HG03139 (cell line): Measurements from ENCODE around the gene CCDC157.
"Not testable (repeated sequence)": the region's sequence is repeated elsewhere in the genome, so short reads cannot be mapped to it uniquely, and the experiment has no call there.

Experiments used
- ATAC-seq: cut with Tn5 transposase; IDR thresholded peaks from one replicate; pipeline ENCODE4 v1.9.1; 2021; ENCODE audit not compliant: unreplicated experiment

CCDC157 gene

DNA sequence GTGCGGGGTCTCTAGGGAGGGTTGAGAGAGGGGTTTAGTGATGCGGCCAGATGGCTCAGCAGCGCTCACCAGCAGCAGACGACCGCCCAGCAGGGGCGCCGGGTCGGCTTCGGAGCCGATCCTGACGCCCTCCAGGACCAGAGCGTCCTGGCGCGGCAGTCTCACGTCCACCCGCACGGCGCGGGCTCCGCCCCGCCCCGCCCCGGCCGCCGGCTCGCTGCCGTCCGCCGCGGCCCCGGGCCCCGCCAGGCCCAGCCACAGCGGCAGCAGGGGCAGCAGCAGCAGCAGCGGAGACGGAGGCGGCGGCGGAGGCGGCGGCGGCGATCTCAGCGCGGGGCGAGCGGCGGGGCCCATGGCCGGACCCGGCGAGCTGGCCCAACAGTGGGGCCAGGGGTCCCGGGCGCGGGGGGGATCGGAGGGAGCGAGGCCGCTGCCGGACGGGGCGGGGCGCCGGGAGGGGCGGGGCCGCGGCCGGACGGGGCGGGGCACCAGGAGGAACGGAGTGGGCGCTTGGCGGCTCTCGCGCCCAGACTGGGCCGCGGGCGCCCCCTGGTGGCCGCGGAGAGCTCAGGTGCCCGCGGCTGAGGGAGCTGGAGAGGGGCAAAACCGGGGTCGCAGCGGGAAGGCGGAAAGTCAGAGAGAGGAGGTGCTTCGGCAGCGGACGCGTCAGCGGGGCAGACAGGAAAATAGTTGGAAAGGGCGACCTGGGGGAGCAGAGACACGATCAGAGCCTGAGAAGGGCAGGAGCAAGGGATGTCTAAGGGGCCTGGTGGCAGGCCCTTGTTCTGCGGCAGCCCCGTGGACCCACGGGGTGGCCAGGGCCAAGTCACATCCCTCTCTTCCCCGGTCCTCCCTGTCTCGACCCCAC, 30.4 kb downstream of the CCDC157 start, which contains the start of gene RNF215:
RNF215 (minus strand) TSS at position 452 of the 868 bp plus-strand sequence; CDS start at position 354, 98 bp downstream.
- ATAC-seq = peak; percentile 65

DNA sequence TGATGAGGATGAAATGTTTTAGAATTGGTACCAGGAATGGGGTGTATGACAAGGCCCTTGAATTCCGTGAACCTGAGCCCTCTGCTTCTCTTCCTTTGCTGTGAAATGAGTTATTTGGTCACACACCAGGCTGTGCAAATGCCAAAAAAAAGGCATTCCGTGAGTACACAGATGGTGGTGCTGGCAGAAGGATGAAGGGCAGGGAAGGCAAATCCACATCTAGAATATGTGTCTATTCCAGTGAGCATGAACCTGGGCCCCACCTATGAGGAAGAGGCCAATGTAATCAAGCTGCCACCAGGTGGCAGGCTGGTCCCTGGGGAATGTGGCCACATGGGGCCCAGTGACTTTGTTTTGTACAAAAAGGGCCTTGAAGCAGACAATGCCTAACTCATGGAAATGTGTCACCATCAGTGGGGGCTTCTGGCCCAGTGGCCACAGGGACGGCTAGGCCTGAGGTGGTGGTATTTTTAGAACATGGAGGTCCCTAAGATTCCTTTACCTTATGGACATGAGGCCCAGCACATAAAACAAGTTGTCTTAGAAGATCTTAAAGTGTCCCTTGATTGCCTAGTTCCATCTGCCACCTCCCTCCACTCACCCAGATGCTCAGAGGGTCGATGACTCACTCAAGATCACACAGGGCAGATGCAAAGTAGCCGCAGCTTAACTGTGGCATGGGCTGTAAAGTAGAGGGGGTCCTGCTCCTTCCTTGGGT, 34.3 kb downstream of the CCDC157 start:
- no peak for ATAC-seq

DNA sequence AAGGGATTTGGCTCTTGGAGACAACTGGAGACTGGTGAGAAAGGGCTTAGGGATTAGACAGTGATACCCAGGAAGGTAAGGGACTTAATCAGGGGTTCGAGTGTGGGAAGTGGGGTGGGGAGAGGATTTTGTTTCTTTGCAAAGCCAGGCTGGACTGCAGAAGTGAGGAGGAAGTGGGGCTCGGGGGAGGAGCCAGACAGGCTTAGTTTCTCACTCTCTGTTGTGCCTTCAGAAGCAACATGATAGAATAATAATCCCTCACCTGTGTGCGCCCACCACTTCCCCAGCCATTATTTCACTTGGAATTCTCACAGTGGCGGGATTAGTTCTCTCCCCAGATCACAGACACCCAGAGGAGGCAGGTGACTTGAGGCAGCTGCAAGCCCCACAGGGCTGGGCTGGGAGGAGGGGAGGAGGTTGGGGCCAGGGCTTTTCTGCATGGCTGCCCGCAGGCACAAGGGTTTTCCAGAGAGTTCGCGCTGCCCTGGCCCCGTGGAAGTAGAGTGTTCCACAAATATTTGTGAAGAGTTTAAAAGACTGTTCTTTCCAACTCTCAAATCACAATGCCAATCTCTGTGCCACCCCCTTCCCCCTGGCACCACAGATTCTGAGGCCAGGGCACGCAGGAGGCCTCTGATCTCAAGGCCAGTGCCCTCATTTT, 36.0 kb downstream of the CCDC157 start:
- ATAC-seq = no peak

DNA sequence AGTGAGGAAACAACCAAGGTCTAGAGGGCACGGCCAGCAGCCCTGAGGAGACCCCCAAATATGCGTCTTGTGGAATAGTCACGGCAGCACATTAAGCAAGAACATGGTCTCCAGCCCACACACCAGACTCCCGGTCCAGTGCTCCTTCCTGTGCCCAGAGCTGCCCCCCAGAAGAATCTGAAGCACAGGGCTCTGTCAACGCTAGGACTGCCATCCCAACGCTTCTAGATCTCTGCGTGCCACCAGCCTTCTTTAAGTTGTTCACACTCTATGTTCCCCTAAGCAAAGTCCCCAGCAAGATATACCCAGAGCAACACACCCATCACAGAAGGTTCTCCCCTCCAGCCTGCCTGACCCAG, 36.5 kb downstream of the CCDC157 start:
- no peak for ATAC-seq

DNA sequence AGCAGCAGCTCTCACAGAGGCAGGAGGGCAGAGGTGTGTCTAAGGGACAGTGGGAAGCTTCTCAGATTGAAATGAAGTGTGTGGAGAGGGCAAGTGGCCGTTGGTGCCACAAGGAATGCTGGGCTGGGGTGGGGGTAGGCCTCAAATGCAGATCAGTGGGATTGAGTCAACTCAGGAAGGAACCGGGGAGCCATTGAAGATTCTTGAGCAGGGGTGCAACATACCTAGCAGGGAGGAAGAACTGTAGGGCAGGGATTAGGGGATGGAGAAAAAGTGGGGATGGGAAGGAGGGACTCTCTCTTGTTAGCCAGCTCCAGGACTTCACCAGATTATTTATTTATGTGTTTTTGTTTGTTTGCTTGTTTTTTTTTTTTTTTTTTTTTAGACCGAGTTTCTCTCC, 37.1 kb downstream of the CCDC157 start:
- ATAC-seq = no peak

DNA sequence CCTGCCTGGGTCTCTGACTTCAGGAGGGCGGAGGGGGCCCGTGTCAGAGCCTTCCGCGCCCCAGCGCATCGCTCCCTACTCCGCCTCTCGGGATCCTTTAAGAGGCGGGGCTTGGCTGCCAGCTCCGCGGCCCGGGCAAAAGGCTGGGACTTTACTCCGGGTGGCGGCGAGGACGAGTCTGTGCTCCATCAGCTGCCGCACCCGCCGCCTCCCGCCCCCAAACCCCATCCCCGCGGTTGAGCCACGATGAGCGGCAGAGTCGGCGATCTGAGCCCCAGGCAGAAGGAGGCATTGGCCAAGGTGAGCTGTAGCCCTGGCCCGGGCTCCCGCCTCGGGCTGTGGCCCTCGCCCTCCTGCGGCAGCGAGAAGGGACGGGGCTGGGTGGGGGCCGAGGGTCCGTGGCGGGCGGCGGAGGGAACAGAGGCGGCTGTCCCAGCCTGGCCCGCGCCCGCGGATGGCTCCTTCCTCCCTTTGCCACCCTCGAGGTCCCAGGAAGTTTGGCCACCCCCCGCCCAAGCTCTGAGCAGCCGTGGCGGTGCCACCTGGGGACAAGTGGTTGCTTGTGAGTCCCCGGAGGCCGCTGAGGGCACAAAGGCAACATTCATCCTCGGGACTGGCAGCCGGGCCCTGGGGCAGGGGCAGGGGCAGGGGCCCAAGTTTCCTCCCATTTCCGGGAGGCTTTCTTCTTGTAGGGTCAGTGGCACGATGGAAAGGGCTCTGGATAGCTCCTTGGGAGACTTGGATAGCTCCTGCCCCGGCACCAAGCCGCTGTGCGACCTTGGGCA, 40.3 kb downstream of the CCDC157 start, which contains the start of gene SEC14L2:
SEC14L2 (plus strand) TSS at position 148 of the 785 bp plus-strand sequence; CDS start at position 247, 99 bp downstream.
- ATAC-seq = no peak

DNA sequence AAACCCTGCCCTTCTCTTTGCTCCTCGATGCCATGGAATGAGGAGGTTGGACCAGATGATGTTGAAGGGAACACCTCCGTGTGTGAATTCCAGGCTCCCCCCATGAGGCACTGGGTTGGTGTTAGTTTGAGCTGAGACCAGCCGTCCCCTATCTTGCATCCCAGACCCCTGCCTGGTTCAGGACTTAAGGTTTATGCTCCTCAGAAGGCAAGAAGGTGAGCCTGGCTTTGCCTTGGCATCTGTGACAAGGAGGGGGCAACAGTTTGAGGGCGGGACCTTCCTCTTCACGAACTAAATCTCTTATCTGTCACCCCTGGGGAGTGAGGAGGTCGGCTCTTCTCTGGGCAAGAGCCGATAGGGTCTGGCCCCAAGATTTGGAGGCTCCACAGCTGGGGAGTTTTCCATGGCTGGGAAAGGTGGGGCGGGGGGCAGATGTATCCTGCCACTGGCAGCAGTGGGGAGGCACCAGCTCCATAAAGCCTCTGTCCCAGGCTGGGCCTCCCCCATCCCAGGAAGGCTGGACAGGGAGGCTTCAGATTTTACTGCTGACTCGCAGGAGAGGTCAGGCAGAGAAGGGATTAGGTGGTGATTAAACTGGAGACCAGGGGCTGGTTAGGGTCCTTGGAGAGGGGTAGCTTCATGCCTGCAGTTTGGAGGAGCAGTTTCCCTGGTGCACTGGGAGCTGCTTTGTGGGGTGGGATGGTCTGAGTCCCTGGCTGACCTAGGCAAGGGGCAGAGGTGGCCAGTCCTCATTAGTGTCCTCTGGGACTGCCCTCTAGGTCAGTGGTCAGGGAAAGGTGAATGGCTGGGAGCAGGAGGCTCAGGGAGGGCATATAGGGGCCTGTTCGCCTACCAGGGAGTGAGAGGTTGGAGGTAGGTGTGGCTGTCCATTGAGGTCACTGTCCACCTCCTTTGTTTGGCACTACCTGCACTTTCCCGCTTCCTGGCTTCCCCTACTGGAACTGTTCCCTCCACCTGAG, 41.1 kb downstream of the CCDC157 start:
- ATAC-seq = no peak

DNA sequence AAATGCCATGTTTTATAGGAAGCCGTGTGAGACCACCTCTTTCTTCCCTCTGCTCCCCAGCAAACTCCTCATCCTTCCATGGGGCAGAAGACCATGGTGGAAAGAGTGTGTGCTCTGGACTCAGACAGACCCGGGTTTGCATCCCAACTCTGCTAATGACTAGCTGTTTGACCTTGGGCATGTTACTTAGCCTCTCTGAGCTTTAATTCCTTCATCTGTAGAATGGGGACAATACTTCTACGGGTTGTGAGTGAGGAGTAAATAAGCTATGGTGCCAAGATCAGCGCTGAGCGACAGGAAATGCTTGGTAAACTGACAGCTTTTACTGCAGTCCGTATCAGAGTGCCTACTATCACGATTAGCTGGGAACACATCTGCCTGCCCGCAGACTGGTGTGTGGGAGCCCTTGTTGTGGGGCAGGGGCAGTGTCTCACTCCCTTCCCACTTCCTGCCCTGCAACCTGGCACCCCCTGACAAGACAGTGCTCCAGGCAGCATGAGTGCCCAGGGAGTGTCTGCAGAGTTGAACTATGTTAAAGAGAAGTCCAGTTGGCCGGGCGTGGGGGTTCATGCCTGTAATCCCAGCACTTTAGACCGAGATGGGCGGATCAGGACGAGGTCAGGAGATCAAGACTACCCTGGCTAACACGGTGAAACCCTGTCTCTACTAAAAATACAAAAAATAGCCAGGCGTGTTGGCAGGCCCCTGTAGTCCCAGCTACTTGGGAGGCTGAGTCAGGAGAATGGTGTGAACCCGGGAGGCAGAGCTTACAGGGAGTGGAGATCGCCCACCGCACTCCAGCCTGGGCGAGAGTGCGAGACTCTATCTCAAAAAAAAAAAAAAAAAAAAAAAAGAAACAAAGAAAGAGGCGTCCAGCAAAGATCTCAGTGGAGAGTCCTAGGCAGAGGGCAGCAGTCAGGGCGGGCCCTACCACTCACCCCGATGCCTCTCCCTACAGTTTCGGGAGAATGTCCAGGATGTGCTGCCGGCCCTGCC, 42.2 kb downstream of the CCDC157 start:
- no peak for ATAC-seq

DNA sequence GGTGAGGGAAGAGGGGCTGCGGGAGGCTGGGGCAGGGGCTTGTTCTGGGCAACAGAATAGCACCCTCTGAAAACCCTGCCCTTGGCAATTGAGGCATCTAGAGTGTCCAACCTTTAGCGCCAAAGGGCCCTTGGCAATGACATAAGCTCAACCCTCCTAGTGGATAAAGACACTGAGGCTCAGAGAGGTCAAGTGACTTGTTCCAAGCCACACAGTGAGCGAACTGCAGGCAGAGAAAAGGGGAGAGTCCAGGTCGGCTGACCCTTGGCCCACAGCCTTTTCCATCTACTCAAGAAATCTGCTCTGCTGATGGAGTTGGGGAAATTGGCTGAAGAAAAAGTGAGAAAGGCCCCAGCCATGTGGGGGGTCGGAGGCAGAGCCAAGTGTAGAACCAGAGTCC, 42.9 kb downstream of the CCDC157 start:
- no peak for ATAC-seq

DNA sequence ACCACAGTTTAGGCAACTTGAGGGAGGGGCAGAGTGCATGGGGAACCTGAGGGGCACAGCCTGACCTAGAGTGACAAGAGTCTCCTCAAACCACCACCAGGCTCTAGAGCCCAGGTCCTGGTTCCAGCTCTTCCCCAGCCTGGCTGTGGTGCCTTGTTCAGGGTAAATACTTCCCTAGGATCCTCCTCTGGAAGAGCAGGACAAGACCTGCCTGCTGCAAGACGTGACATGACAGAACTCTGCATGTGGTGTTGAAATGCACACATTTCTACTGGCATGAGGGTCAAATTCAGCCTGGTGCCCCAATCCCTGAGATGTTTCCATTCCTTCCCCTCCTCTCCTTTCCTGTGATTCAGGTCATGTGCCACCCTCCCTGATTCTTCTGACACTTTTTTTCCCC, 43.4 kb downstream of the CCDC157 start:
- ATAC-seq = no peak

DNA sequence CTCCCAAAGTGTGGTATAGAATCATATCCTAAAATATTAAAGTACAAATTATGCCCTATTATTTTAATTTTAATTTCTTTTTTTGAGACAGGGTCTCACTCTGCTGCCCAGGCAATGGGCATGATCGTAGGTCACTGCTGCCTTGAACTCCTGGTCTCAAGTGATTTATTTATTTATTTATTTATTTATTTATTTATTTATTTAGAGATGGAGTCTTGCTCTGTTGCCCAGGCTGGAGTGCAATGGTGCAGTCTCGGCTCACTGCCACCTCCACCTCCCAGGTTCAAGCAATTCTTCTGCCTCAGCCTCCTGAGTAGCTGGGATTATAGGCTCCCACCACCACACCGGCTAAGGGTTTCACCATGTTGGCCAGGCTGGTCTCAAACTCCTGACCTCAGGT, 44.2 kb downstream of the CCDC157 start:
- not testable (repeated sequence) for ATAC-seq

DNA sequence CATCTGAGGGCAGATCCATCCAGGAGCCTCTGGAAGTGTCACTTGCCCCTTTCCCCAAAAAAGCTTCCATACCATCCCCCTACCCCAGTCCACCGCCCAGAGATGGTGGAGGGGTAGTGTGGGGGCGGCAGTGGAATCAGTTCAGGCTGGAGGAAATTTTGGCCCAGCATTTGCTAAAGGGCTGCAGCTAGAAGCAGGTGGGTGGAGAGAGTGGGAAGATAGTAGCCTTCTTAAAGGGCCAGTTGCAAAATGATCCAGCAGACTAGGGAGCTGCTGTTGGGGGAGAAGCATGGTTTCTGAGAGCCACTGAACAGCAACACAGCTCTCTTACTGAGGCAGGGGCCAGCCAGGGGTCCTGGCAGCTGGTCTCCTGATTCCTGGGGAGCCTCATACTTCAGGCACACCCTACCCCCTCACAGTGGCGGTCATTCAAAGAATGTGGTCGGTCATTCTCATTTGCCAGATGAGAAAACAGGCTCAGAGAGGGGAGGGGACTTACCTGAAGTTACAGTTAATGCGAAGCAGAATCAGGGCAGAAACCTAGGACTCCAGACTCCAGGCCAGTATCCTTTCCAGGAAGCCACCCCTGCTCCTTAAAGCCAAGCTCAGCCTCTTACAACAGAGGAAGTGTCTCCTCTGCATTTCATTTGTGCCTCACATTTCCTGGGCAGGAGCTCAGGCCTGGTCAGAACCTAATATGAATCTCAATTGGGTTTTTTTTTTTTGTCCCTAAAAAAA, 45.4 kb downstream of the CCDC157 start:
- ATAC-seq = no peak

DNA sequence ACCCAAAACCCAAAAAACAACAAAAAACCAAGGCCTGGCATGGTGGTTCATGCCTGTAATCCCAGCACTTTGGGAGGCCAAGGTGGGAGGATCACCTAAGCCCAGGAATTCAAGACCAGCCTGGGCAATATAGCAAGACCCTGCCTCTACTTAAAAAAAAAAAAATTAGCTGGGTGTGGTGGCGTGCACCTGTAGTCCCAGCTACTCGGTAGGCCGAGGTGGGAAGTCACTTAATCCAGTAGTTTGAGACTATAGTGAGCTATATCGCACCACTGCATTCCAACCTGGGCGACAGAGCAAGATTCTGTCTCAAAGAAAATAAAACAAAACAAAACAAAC, 45.9 kb downstream of the CCDC157 start:
- ATAC-seq = not testable (repeated sequence)

DNA sequence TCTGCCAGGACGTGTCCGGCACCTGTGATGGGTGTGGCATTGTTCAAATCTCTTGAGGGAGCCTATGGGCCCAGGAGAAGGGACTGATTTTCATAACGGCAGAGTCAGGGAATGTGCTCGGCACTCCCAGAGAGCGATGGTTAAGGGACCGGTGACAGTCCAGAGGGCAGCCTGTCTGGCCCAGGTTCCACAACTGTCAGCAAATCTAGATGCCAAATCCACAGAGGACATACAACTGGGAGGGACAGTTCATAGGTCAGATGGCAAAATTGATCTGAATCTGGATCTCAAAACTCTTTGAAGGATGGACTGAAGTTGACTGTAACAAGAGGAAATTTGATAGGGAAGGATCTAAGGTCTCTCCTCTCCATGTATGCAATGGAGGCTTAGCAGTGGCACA, 47.5 kb downstream of the CCDC157 start:
- ATAC-seq = no peak

DNA sequence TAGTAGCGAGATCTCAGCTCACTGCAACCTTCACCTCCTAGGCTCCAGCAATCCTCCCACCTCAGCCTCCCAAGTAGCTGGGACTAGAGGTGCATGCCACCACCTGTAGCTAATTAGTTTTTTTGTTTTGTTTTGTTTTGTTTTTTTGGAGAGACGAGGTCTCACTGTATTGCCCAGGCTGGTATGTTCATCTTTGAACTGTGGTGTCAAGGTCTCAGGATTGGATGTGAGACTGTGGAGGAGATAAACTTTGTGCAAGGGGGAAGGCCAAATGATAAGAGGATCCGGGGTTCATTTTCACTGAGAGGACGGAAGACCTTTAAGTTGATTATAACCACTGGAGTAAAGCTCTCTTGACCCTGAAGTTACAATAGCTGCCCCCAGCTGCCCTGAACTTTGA, 48.9 kb downstream of the CCDC157 start:
- ATAC-seq = no peak

DNA sequence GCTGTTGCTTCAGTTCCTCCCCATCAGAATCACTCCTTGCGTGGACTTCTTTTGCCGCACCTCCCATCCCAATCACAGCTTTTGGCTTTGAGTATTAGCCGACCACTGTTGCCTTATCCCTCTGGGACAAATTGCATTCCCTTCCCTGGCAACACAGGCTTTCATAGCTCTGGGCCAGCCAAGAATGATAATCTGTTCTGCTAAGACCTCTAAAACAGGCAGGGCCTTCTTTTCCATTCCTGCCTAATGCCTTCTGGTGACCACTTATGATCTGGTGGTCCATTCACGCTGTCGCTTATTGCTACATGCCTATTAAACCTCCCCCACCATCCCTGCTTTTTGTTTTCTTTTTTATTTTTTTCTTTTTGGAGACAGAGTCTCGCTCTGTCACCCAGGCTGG, 49.6 kb downstream of the CCDC157 start:
- no peak for ATAC-seq

DNA sequence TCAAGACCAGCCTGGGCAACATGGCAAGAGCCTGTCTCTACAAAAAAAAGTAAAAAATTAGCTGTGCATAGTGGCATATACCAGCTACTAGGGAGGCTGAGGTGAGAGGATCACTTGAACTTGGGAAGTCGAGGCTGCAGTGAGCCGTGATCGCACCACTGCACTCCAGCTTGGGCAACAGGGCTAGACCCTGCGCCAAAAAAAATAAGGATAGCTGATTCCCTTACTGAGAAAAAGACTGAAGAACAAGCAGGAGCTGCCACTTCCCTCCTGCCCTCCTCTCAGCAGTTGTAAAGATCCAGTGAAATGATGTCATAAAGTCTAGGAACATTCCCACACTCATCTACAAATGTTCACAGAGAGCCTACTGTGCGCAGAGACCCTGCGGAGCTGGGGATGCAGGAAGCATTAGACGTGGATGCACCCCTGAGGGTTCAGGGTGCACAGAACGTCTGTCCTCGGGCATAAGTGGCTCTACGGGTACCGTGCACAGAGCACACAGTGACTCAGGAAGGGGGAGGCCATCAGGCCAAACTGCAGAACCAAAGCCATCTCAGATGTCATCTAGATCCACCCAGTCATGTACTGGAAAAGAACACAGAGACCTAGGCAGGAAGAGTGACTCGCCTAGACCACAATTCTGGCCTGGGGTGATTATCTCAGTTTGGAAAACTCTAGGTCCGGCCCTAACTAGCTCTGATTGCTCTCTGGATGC, 51.7 kb downstream of the CCDC157 start:
- no peak for ATAC-seq
